HL-60 (cell line): Measurements from ENCODE around the gene TSTD2.

Experiments used
- CTCF ChIP-seq: IDR thresholded peaks from one replicate; pipeline ENCODE4 v1.5.1; 2011; ENCODE audit warnings: low read length, control low read depth, inconsistent platforms; ENCODE audit not compliant: insufficient read depth
- GABPA ChIP-seq: IDR thresholded peaks from 2 replicates; pipeline ENCODE4 v1.6.1; 2012; ENCODE audit warnings: low read depth
- POLR2AphosphoS5 ChIP-seq: IDR thresholded peaks from 2 replicates; pipeline ENCODE4 v1.6.1; 2012; ENCODE audit warnings: low read depth
- REST ChIP-seq: IDR thresholded peaks from 2 replicates; pipeline ENCODE4 v1.6.1; 2012; ENCODE audit warnings: low read depth; ENCODE audit not compliant: insufficient replicate concordance

- TF ChIP-seq CTCF = no peak
- TF ChIP-seq POLR2AphosphoS5 = no peak
- no peak for TF ChIP-seq REST
- TF ChIP-seq GABPA = no peak
Measured at GRCh38 chr9:97629156-97629555, 4.0 kb downstream of the TSTD2 start.
